DOHH2 (cell line): ENCODE results near the gene ETV7.

Source experiments
- H3F3A ChIP-seq: fragments of 200-600 bp; sonication (generic), shearing (Covaris generic); 2 replicates; pipeline ENCODE4 v1.6.0; 2016; ENCODE audit warnings: antibody characterized with exemption, mild to moderate bottlenecking; ENCODE audit not compliant: control insufficient read depth, insufficient read depth
- H3K27ac ChIP-seq: fragments of 200-600 bp; sonication (generic); 2 replicates; pipeline ENCODE4 v1.5.1; 2014; ENCODE audit warnings: low read depth, mild to moderate bottlenecking, low read length, moderate library complexity
- H3K27me3 ChIP-seq: fragments of 200-600 bp; sonication (generic); 2 replicates; pipeline ENCODE4 v1.6.1; 2014; ENCODE audit warnings: mild to moderate bottlenecking, low read length, mixed read lengths; ENCODE audit not compliant: control insufficient read depth
- H3K36me3 ChIP-seq: fragments of 200-600 bp; sonication (generic); 2 replicates; pipeline ENCODE4 v1.6.1; 2014; ENCODE audit warnings: mild to moderate bottlenecking, low read length, moderate library complexity, mixed read lengths; ENCODE audit not compliant: control insufficient read depth
- H3K4me1 ChIP-seq: fragments of 200-600 bp; sonication (generic); 2 replicates; pipeline ENCODE4 v1.6.1; 2014; ENCODE audit warnings: mild to moderate bottlenecking, low read length, mixed read lengths; ENCODE audit not compliant: control insufficient read depth
- H3K4me2 ChIP-seq: fragments of 200-600 bp; sonication (generic); 2 replicates; pipeline ENCODE4 v1.6.0; 2014; ENCODE audit warnings: mild to moderate bottlenecking, low read length, moderate library complexity
- H3K4me3 ChIP-seq: fragments of 200-600 bp; sonication (generic); 2 replicates; pipeline ENCODE4 v1.5.1; 2014; ENCODE audit warnings: mild to moderate bottlenecking, low read length, mixed read lengths
- H3K79me2 ChIP-seq: fragments of 200-600 bp; sonication (generic); 2 replicates; pipeline ENCODE4 v1.6.1; 2014; ENCODE audit warnings: mild to moderate bottlenecking, low read length, mixed read lengths; ENCODE audit not compliant: control insufficient read depth
- H3K9me2 ChIP-seq: fragments of 200-600 bp; sonication (generic); replicated peaks from 2 replicates; pipeline ENCODE4 v1.6.1; 2014; ENCODE audit warnings: mild to moderate bottlenecking, low read length, mixed read lengths; ENCODE audit not compliant: control insufficient read depth
- H3K9me3 ChIP-seq: fragments of 200-600 bp; sonication (generic); 2 replicates; pipeline ENCODE4 v1.6.1; 2014; ENCODE audit warnings: antibody characterized with exemption, low read length, mixed read lengths; ENCODE audit not compliant: control insufficient read depth, insufficient read depth
- H4K20me1 ChIP-seq: fragments of 200-600 bp; sonication (generic); 2 replicates; pipeline ENCODE4 v1.6.0; 2014; ENCODE audit warnings: low read depth, mild to moderate bottlenecking, antibody characterized with exemption, low read length, moderate library complexity; ENCODE audit not compliant: control insufficient read depth, insufficient read depth
- CTCF ChIP-seq: fragments of 200-600 bp; sonication (generic); IDR thresholded peaks from one replicate; pipeline ENCODE4 v1.5.1; 2014; ENCODE audit warnings: antibody characterized with exemption, mild to moderate bottlenecking, low read depth, low read length; ENCODE audit not compliant: poor library complexity, severe bottlenecking
- EZH2phosphoT487 ChIP-seq: fragments of 200-600 bp; sonication (generic); IDR thresholded peaks from 2 replicates; pipeline ENCODE4 v1.6.1; 2017; ENCODE audit warnings: borderline replicate concordance, mild to moderate bottlenecking, antibody characterized with exemption, low read length, moderate library complexity, mixed read lengths

Gene ETV7

GRCh38 chr6:36387440-36388303 is at the start of gene ETV7:
Gene ETV7, minus strand, starts transcription at chr6:36387669. Its CDS starts 128 bp downstream, at chr6:36387541.
- H3F3A ChIP-seq: no peaks in the 10 kb centered on the region
- no peak within 1 kb of the TSS for H3K27ac ChIP-seq
- H4K20me1 ChIP-seq: no peaks in the 10 kb centered on the region
- peaks cover 47% of the 10 kb centered on the region for H3K4me1 ChIP-seq
- H3K4me3 ChIP-seq: peak within 1 kb of the TSS; percentile 59
- H3K9me2 ChIP-seq: no peaks in the 10 kb centered on the region
- no peaks in the 10 kb centered on the region for H3K79me2 ChIP-seq
- H3K4me2 ChIP-seq: peak within 1 kb of the TSS; percentile 68
- peak; percentile 94; the same call in 1 of the 2 replicates for TF ChIP-seq EZH2phosphoT487
- TF ChIP-seq CTCF: no peak
- H3K9me3 ChIP-seq: no peaks in the 10 kb centered on the region
- peaks cover 52% of the 10 kb centered on the region for H3K27me3 ChIP-seq
- H3K36me3 ChIP-seq: no peaks in the 10 kb centered on the region

GRCh38 chr6:36436466-36436865 is 49.0 kb upstream of the ETV7 start:
- TF ChIP-seq CTCF: no peak
- TF ChIP-seq EZH2phosphoT487: no peak
- no peaks in the 10 kb centered on the region for H3K9me2 ChIP-seq
- peaks cover 12% of the 10 kb centered on the region for H3K4me1 ChIP-seq
- no peaks in the 10 kb centered on the region for H3K27me3 ChIP-seq
- H3K36me3 ChIP-seq: no peaks in the 10 kb centered on the region
- H3K27ac ChIP-seq: no peak overlapping the region
- H3K9me3 ChIP-seq: no peaks in the 10 kb centered on the region
- H3K4me2 ChIP-seq: no peak overlapping the region
- no peak overlapping the region for H3K4me3 ChIP-seq
- no peaks in the 10 kb centered on the region for H3K79me2 ChIP-seq
- peaks cover 9% of the 10 kb centered on the region for H3F3A ChIP-seq
- no peaks in the 10 kb centered on the region for H4K20me1 ChIP-seq

GRCh38 chr6:36432151-36432671 is 44.7 kb upstream of the ETV7 start:
- H3K9me3 ChIP-seq: no peaks in the 10 kb centered on the region
- H4K20me1 ChIP-seq: no peaks in the 10 kb centered on the region
- no peak for TF ChIP-seq CTCF
- no peak for TF ChIP-seq EZH2phosphoT487
- no peak overlapping the region for H3K4me2 ChIP-seq
- H3K27ac ChIP-seq: no peak overlapping the region
- peaks cover 3% of the 10 kb centered on the region for H3F3A ChIP-seq
- H3K9me2 ChIP-seq: no peaks in the 10 kb centered on the region
- peaks cover 6% of the 10 kb centered on the region for H3K4me1 ChIP-seq
- H3K36me3 ChIP-seq: no peaks in the 10 kb centered on the region
- no peaks in the 10 kb centered on the region for H3K79me2 ChIP-seq
- no peaks in the 10 kb centered on the region for H3K27me3 ChIP-seq
- no peak overlapping the region for H3K4me3 ChIP-seq
